K562 (cell line): ENCODE data around the gene XPC.

Experiments used
- MXI1 ChIP-seq: IDR thresholded peaks from 2 replicates; pipeline ENCODE4 v1.6.1; 2011; ENCODE audit warnings: low read depth, mild to moderate bottlenecking, improper control_type of control experiment, low read length
- ZNF830 ChIP-seq: fragments of 250-450 bp; sonication (Bioruptor Pico); IDR thresholded peaks from 2 replicates; pipeline ENCODE4 v1.5.0; 2021; ENCODE audit warnings: mild to moderate bottlenecking
- TF ChIP-seq, protein P1 (sequence below), 3 experiments: IDR thresholded peaks in 2 of 3; conservative IDR thresholded peaks in 1 of 3; 2 replicates each; pipeline ENCODE4 v1.5.1; 2011 to 2012; ENCODE audit warnings: low read length in 3 of 3, mild to moderate bottlenecking in 3 of 3, control low read depth in 2 of 3, improper control_type of control experiment in 1 of 3, inconsistent platforms in 1 of 3, low read depth in 1 of 3, mixed read lengths in 1 of 3, moderate library complexity in 1 of 3; ENCODE audit not compliant: insufficient read depth in 2 of 3

DNA sequence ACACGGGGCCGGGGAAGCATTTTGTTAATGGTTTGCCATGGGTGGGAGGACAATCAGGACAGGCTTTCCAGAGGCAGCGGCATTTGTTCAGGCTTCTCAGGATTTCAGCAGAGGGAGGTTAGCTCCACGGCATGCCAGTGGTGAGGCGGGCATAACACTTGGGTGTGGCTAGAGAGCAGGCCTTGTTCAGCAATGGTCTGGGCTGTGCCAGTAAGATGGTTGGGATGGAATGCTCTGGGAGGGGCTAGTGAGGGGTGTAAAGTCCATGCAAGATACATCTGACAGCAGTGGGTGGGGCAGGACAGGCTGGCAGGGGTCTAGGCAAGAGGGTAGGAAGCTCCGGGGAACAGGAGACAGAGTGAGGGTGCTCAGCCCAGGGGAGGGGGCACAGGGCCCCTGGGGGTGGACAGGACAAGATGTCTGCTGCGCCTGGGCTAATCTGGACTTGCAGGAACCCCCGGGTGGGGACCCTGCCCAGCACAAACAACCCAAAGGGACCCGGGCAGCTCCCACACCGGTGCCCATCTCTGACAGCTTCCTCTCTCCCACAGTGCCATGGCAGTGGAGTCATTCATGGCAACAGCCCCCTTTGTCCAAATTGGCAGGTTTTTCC, 45.1 kb downstream of the XPC start:
- TF ChIP-seq ZNF830 (no peak), MXI1 (no peak)
- TF ChIP-seq, protein P1, sequence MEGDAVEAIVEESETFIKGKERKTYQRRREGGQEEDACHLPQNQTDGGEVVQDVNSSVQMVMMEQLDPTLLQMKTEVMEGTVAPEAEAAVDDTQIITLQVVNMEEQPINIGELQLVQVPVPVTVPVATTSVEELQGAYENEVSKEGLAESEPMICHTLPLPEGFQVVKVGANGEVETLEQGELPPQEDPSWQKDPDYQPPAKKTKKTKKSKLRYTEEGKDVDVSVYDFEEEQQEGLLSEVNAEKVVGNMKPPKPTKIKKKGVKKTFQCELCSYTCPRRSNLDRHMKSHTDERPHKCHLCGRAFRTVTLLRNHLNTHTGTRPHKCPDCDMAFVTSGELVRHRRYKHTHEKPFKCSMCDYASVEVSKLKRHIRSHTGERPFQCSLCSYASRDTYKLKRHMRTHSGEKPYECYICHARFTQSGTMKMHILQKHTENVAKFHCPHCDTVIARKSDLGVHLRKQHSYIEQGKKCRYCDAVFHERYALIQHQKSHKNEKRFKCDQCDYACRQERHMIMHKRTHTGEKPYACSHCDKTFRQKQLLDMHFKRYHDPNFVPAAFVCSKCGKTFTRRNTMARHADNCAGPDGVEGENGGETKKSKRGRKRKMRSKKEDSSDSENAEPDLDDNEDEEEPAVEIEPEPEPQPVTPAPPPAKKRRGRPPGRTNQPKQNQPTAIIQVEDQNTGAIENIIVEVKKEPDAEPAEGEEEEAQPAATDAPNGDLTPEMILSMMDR (IDR thresholded peaks at IDR 0.05 in 2 of 3, conservative IDR thresholded peaks at IDR 0.05 in 1 of 3; ENCODE audit: insufficient read depth in 2 of 3, low read depth in 1 of 3, low read length in 3 of 3): no peak
